Central memory CD4-positive, alpha-beta T cell (primary cell): ENCODE measurements around the gene SPOCD1.

Experiments used
- DNase-seq: peaks from one replicate; pipeline ENCODE4 v3.0.0; 2022

Gene SPOCD1

DNA sequence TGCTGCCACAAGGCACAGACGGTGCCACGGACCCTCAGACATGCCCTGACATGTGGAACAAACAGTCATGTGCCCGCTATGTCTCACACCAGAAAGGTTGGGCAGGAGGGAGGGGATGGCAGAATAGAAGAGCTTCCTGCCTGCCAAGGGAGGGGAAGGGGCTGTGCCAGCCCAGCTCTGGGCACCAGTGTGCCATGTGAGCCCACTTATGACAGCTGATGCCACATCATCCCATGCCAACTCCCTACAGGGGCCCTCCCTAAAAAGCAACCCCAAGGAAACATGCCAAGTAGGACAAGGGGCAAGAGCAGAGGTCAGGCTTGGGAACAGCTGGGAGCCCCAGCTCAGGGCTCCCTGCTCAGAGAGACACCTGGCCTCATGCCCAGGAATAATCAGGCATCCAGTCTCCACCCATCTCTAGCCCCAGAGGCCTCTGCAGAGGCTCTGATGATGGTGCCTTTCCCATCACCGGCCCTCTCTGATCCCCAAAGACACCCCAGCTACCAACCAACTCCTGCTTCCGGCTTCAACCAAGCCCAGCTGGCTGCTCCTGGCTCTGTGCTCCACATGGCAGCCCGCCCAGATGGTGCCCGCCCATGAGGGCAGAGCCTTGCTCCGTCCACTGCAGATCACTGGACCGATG, 62.0 kb downstream of the SPOCD1 start:
- DNase-seq = no peak

DNA sequence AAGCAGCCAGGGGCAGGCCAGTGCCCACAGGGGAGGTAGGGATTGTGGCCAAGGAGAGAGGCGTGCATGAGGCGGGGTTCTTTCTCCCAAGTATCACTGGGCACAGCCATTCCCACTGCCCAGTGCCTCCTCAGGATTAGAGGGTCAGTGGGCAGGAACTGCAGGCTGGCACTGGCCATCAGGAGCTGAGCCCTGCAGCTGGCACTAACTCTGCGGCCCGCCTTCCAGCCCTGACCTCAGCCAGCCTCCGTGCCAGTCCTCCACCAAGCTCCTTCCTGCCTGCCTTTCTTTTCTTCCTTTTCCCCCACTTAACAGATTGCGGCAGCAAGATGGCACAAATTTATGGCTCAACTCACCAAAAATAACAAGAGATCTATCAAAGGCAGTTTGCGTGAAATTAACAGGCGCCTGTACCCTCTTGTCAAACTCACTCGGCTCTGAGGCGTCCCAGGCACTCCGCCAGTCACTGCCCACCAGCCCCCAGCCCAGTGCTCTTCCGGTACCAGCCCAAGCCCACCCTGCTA, 62.8 kb downstream of the SPOCD1 start:
- no peak for DNase-seq

- no peak for DNase-seq
Measured at GRCh38 chr1:31752258-31752657, 63.6 kb downstream of the SPOCD1 start.

DNA sequence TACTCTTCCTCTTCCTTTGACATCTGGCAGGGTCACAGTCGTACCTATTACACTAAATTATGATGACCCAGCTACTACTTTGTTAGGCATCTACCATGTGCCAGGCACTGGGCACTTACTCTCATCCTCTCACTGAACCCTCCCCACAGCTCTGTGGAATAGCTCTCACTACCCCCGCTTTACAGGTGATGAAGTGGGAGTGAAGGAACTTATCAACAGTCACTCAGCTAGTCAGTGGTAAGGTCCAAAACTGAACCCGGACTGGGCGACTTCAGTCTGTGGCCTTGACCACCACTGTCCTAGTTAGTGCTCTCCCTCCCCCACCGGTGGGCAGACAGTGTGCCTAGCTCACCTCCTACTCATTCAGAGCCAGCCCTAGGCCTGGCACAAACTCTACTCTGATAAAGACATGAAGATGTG, 64.0 kb downstream of the SPOCD1 start:
- no peak for DNase-seq

- peak; percentile 22 for DNase-seq
Measured at GRCh38 chr1:31750858-31751510, 64.8 kb downstream of the SPOCD1 start.

GRCh38 chr1:31749785-31750735, 65.8 kb downstream of the SPOCD1 start:
- no peak for DNase-seq

DNA sequence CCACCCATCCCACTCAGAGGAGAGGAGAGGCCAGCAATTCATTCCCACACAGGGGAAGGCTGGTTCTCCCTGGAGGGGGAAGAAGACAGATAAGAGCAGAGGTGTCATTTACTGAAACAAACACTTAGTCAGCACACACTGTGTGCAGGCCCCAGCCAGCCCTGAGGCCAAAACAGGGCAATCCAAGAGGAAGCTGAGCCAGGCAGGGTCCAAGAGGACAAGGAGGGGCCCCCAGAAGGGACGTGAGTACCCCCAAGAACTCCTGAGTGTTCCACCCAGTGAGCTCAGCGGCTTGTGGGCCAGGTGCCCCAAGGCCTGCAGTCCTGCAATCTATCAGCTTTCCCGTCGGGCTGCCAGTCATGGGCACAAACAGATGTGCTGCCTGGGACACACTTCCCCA, 67.5 kb downstream of the SPOCD1 start:
- no peak for DNase-seq

DNA sequence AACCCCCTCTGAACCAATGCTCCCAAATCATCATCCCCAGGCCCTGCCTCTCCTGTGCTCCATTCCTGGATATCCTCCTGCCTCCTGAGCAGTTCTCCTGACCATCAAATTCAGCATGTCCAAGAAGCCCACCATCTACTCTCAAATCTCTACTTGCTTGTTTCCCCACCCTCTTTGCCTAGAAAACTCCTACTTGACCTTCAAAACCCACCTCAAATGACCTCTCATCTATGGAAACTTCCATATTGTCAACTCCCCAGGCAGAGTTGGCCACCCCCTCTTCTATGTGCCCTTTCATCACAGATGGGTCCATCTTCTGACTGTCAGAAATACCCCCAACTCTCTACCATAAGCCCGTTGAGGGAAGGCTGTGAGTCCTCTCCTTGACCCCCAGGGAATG, 68.5 kb downstream of the SPOCD1 start:
- DNase-seq = no peak

DNA sequence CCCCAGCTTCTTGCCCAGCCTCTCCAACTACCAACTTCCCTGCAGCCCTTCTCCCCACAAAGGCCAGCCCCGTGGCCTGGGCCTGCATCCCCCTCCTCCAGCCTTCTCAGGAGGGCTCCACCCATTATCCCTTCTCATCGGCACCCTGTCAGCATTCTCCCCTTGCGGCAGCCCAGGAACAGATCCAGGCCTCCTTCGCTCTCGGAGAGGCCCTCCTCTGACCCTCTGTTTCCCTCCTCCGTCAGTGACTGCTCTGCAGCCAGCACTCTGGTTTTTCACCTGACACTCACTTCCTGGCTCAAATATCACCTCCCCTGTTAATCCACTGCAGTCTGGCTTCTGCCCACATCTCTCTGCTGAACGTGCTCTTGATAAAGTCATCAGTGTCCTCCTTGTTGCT, 69.1 kb downstream of the SPOCD1 start:
- no peak for DNase-seq

DNA sequence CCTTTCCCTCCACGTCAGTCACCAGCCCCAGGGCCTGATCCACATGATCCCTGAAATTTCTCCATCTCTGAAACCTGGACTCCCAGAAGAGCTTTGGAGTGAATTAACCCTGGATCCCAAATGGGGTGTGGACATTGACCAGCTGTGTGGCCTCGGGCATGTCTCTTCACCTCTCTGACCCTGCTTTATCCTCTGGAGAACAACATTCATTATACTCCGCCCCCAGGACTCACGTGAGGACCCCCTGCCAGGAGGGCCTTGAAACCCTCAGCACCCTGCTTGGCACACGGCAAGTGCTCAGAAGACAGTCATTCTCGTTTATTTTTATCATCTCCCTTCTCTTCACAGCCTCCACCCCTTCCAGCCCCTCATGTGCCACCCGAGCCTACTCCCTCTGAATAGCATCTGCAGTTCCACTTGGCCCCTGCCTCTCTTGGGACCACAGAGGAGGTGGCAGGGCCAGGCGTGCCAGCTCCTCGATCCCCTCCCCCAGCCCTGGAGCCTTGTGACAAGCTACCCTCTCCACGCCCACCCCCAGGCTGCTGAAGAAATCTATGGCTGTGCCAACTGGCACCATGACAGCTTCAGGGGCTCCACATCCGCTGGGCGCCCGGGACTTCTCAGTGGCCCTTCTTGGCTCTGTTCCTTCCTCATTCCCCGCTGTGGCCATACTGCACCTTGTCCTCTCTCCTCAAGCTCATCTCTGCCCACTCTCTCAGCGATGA, 69.7 kb downstream of the SPOCD1 start:
- no peak for DNase-seq

GRCh38 chr1:31745096-31745945, 70.5 kb downstream of the SPOCD1 start:
- DNase-seq = peak; percentile 35

DNA sequence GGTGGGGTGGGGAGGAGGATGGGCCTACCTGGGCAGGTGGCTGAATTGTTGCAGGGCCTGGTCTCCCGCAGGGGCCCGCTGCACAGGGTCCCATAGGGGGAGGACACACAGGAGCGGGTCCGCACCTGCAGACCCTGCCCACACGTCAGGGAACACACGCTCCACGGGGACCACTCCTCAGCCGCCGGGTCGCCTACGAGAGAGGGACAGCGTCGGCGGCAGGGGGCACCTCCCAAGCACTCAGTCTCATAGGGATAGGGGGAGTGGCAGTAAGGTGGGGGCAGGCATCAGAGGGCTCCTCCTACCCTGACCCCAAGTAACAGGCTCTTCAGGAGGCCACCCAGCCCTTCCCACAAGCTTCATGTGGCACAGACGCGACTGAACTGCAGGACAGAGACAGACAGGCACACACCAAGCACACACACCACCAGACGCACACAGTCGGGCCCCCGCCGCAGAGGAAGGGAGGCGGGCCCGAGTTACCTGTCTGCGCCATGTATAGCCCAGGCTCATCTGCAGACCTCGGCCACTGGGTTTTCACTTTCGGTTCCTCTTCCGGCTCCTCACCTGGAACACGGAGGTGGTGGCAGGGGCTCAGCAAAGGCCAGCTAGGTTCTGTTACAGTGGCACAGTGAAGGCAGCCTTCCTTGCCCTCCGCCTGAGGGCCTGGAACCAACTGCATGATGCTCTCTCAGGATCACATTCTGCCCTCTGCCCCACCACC, 71.5 kb downstream of the SPOCD1 start:
- no peak for DNase-seq

GRCh38 chr1:31742462-31743212, 73.2 kb downstream of the SPOCD1 start:
- DNase-seq = no peak
